Fibroblast of villous mesenchyme (primary cell): ENCODE results near the gene CCDC30. TPM values are rescaled to one million over a fixed set of nuclear protein-coding genes. Genes with fewer than 3 reads are reported as not detected.

Experiments used
- DNase-seq: peaks from one replicate; pipeline ENCODE4 v3.0.0-alpha.2; 2010; ENCODE audit warnings: low read depth
- H3K4me3 ChIP-seq: 2 replicates; pipeline ENCODE4 v1.5.1; 2011; ENCODE audit warnings: low read depth, mild to moderate bottlenecking, low read length
- total RNA-seq: library from RNA; depleted of rRNA; stranded (reverse); fragments of >200 nt; gene quantifications from 2 replicates; pipeline ENCODE4 v1.2.3, GENCODE V29; 2012
- TF ChIP-seq, protein P1 (sequence below): IDR thresholded peaks from 2 replicates; pipeline ENCODE4 v1.5.1; 2012; ENCODE audit warnings: low read depth, mild to moderate bottlenecking, low read length; ENCODE audit not compliant: insufficient read depth

Gene CCDC30
- total RNA-seq: 0.86 and 0.97 TPM in 2 replicates

DNA sequence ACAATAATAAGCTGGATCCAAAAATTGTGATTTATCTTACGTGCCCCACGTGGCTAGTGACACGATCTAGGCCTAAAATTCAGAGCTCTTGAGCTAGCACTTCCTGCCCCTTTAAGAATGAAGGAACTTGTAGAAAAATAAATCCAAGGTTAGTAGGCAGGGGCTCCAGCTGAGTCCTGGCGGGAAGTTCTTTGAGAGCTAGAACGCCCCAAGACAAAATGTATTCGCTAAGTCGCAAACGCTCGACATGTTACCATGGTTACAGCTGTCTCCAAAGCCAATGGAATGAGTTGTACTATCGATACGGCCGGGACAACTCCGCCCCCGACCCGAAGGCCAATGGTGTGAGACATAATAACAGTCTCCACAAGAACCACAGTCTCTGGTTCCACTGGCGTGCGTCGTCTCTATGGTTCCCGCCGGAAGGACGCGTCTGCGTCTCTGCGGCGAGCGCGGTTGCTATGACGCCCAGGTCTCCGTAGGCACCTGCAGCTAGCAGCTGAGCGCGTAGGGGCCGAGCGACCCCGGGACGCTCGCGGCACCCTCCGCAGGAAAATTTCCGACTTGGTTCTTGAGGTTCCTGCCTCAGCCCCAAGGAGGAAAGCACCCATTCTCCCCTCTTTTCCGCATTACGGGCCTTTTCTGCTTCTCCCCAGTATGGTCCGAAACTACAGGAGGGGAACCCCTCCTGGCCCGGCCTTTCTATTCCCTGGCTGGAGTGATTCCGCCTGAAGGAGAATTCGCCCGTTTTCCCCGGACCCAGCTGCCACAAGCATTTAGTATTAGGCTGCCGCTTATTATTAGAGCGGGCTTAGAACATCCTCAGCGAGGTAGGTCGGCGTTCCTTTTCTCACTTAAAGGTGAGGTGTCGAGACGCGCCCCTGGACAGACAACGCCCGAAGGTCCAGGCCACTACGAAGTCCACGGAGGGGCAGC, at the start of gene CCDC30:
Gene CCDC30 (plus strand): TSS at position 459 of the 936 bp plus-strand sequence. CDS start 17,266 bp downstream, outside the sequence.
- H3K4me3 ChIP-seq: peak within 1 kb of the TSS; percentile 79
- TF ChIP-seq, protein P1, sequence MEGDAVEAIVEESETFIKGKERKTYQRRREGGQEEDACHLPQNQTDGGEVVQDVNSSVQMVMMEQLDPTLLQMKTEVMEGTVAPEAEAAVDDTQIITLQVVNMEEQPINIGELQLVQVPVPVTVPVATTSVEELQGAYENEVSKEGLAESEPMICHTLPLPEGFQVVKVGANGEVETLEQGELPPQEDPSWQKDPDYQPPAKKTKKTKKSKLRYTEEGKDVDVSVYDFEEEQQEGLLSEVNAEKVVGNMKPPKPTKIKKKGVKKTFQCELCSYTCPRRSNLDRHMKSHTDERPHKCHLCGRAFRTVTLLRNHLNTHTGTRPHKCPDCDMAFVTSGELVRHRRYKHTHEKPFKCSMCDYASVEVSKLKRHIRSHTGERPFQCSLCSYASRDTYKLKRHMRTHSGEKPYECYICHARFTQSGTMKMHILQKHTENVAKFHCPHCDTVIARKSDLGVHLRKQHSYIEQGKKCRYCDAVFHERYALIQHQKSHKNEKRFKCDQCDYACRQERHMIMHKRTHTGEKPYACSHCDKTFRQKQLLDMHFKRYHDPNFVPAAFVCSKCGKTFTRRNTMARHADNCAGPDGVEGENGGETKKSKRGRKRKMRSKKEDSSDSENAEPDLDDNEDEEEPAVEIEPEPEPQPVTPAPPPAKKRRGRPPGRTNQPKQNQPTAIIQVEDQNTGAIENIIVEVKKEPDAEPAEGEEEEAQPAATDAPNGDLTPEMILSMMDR: no peak
- DNase-seq: peak; percentile 98

DNA sequence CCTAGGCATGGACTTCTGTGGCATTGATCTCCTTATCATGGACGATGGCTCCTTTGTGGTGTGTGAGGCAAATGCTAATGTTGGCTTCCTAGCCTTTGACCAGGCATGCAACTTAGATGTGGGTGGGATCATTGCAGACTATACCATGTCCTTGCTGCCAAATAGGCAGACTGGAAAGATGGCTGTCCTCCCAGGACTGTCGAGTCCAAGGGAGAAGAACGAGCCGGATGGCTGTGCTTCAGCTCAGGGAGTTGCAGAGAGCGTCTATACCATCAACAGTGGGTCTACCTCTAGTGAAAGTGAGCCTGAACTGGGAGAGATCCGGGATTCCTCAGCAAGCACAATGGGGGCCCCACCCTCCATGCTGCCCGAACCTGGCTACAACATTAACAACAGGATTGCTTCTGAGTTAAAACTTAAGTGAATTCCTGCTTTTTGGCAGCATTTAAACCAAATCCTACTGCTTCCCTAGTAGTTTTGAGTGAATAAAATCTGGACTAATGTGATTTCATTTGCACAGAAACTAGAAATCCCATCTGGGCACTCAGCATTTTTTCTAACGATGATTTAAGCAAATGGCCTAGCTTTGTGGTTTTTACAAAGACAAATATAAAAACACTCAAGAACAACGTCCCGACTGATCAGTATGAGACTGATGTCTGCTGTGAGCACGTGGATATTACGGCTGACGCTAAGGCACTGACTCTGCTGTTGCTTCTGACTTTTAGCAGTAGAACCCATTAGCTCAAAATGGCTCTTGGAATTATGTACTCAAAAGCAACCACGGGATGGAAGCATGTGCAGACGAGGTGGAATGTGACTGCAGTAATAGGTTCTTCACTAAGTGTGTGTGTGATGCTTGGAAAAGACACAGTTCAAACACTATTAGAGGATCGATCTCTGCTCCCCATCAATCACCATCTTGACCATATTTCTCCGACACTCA, 48.3 kb upstream of the CCDC30 start:
- TF ChIP-seq, protein P1: no peak
- H3K4me3 ChIP-seq: no peak overlapping the region
- no peak for DNase-seq

DNA sequence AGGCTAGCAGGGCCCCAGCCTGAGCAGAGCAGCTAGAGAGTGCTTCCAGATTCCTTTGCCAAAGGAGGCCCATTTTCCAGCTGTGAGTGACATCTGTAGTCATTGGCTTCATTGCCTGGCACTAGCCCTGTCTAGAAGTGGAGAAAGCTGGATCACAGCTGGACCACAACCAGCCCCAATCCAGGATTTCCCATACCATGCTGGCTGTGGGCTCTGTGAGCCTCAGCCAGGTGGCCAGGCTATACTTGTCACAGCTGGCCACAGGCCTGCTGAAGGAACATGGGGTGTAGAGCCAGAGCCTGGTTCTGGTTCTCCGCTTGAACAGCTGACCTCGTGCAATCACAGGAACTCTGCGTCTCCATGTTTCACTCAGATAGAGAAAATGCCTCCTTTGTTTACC, 45.9 kb upstream of the CCDC30 start:
- TF ChIP-seq, protein P1: no peak
- no peak for DNase-seq
- H3K4me3 ChIP-seq: no peak overlapping the region

DNA sequence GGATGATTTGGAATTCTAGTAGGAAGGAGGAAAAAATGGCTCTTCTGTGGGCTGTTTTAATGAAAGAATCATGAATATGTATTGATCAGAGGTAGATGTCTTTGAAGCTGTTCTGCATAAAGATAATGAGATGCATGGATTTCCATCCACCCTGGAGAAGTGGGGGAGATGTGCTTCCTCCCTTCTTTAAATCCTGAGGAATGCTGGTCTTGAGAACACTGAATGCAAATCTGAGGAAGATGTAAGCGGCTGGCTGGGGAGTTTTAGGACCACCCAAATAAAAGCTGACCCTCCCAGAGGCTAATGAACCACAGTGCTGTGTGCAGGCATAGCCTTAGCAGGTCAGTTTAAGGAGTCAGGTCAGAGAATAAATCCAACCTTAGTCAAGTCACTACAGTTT, 44.6 kb upstream of the CCDC30 start:
- no peak for DNase-seq
- no peak overlapping the region for H3K4me3 ChIP-seq
- TF ChIP-seq, protein P1: no peak

DNA sequence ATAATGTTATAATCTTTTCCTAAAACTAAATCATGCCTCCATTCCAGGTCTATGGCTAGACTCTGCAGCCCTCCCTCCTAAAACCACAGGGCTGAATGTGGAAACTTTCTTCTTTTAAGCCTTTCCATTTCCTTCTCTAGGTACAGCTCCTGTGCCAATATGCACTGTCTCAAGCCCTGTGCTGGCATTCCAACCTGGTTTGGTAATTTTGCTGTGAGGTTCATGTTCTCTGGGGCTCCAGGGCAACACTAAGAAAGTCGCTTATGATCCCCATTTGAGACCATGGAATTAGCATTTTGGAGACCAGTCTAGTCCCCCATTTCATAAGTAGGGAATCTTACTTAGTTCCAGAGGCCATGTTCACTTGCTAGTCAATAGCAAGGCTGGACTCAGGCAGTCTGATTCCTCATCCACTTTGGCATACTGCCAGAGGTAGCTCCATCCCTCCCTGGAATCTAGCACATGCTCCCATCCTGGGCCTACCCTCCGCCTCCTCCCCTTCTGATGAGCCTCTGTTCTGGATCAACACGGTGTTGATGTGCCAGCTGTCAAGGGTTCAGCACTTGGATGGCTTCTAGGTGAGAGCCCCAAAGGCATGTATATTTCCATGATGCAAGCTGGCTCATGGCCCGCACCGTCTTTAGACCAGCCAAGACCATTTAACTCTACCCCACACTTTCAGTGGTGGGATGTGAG, 43.8 kb upstream of the CCDC30 start:
- no peak for DNase-seq
- TF ChIP-seq, protein P1: no peak

DNA sequence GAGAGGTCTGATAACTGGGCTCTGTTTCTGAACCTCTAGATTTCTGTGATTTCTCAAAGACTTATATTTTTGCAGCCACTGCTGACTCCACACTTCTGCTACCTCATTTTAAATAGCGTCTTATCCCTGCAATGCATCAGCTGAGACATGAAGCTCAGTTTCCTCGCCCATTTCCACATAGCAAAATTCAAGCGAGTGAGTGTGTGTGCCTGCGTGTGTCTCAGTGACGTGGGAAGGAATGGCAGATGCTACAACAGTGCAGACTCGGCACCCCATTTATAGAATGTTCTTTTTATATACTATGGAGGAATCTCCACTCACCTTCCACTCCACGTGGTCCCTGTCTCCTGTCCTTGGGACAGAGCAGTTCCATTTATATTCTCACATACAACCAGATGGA, 43.0 kb upstream of the CCDC30 start:
- DNase-seq: no peak
- no peak overlapping the region for H3K4me3 ChIP-seq
- TF ChIP-seq, protein P1: no peak

More for the DNA sequence above, 43.8 kb upstream of the CCDC30 start:
- no peak overlapping the region for H3K4me3 ChIP-seq
